GM19239 (cell line): ENCODE results near the gene SCNN1A.

Source experiments
- DNase-seq: peaks from one replicate; pipeline ENCODE4 v3.0.0; 2011; ENCODE audit warnings: low spot score; ENCODE audit not compliant: insufficient read length
- FAIRE-seq: peaks from 2 replicates; lab custom pipeline; 2011; peaks lifted over from hg19 to GRCh38; lab: Jason Lieb, UNC

Gene SCNN1A

DNA sequence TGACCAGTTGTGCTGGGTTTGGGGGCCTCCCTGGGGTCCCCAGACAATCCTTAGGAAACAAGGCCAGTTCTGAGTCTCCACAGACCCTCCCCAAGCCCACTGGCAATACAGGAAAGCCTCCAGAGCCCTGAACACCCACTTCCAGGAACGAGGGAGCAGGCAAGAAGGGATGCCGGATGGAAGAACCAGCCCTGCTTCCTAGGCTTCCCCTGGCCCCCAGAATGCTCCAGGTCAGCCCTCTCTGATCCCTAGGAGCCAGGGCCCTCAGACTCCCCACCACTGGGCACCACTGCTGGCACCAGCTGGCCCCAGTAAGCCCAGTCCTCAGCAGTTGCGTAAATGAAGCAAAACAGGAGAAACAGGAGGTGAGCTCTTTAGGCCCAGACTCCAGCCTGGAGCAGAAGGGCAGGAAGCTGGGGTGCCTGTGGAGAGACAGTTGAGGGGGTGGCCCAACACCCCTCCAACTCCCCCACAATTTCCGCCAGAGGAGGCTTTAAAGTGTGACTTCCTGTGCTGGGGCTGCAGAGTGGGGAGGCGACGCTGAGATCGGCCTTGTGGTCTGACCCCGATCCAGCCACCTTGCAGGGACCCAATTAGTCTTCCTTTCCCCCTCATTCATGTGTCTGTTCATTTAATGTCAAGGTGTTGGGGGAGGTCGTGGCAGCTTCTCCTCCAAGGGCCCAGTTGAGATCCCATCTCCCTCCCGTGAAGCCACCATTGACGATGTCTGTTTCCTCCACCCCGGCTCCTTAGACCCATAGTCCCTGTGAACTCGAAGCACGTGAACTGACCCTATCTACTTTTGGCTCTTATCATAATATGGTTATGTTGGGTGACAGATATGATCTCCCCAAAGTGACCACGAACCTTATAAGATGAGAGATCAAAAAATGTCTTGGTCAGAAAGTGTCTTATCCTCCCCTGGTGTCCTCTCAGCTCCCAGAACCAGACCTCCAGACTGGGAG, 38.2 kb downstream of the SCNN1A start:
- FAIRE-seq = peak; percentile 33
- DNase-seq = no peak

DNA sequence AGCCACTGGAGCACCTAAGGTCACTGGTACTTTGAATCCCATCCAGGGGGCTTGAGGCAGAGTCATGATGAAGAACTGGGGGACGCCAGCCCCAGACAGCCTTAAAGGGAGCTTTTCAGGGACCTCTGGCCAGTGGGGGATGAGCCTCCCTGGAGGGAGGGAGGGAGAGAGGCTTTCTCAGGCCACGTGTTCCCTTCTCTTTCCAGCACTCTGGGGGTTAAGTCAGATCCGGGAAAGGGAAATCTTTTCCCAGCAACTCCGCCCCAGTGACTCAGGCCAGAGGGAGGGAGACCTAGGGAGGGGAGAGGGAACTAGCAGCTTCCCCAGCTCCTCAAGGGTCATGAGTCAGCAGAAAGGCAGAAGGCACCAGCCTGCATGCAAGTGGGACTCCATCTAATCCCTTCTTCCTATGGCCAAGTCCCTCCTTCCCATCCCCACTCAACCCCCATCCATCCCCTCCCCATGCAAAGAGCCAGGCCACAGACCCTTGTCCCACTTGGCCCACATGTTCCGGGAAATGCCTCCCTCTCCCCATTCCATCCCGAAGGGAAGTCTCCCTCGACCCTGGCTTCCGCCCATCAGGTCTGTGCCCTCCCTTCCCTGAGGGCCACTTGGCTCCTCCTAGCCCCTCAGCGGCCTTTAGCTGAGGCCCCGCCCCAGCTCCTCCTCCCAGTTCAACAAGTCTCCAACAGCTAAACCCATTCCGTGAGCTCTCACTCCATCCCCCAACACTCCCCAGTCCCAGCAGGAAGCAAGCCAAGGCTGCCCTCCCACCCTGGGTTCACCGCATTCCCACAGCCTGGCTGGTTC, 39.1 kb downstream of the SCNN1A start:
- FAIRE-seq = peak; percentile 90
- DNase-seq = no peak

DNA sequence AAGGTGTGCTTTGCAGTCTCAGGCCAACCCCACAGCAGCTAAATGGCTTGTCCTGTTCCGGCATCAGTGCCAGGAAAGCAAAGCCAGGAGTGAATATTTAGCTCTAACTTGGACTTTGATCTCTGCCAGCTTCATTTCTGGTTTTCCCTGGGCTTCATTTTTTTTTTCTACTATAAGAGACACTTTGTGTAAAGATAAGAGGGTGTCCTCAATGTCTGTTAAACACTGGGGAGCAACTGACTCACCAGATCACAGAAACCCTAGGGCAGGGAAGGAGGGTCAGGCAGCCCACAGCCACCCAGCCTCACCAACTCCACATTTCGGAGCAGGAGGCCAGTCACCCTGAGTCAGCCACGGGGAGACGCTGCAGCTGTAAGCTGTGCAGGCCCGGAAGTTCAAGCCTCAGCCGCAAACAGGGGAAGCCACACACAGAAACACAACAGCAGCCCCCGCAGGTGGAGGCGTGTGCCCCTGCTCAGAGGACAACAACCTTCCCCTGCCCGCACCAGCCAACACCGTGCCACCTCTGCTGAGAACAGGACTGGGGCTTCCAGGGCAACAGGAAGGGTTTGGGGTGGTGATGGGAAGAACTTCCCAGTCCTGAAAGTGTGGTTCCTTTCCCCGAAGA, 39.8 kb downstream of the SCNN1A start:
- FAIRE-seq = peak; percentile 75
- DNase-seq = peak; percentile 88

DNA sequence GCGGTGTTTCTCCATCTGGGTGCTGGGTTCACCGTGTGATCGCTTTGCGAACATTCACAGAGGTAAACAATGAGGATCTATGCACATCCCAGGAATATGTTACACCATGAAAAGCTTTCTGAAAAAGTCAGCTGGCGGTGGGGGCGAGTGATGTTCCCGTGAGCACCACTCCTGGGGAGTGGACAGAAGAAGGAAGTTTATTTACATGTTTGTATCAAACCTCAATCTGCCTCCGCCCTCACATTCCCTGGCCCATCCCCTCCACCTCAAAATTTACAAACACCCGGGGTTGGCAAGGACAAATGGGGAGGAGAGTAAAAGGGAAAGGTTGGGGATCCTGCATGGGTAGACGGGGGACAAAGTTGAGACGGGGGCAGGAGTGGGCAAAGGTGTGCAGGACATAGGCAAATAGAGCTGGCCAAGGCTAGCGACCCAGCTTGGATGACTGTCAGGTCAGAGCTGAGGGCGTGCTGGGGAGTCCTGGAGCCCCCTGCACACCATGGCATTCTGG, 40.4 kb downstream of the SCNN1A start:
- DNase-seq (no peak), FAIRE-seq (no peak)

DNA sequence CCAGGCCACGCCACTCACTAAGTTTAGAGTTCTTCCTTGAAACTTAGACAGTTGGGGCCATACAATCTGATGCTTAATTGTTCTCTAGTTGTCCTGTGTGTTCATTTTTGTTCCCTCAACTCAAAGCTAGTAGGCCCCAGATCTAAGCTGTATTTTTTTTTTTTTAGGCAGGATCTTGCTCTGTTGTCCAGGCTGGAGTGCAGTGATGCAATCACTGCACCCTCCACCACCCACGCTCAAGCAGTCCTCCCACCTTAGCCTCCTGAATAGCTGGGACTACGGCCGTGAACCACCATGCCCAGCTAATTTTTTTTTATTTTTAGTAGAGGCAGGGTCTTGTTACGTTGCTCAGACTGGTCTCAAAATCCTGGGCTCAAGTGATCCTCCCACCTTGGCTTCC, 41.0 kb downstream of the SCNN1A start:
- DNase-seq (no peak), FAIRE-seq (no peak)

DNA sequence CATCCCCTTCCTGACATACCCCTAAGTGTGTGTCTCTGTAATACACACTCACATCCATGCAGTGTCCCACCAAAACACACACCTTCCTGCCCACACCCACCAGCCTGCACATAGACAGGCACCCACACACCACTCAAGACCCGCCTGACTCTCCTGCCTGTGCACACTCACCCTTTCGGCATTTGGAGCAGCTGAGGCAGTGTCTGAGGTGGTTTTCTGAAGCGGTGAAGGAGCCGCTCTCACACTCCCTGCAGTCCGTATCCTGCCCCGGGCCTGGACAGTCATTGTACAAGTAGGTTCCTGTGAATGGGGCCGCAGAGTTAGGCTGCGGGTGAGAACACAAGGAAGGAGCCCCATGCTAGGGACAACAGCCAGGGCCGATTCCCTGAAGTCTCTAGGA, 41.8 kb downstream of the SCNN1A start:
- DNase-seq (no peak), FAIRE-seq (no peak)

DNA sequence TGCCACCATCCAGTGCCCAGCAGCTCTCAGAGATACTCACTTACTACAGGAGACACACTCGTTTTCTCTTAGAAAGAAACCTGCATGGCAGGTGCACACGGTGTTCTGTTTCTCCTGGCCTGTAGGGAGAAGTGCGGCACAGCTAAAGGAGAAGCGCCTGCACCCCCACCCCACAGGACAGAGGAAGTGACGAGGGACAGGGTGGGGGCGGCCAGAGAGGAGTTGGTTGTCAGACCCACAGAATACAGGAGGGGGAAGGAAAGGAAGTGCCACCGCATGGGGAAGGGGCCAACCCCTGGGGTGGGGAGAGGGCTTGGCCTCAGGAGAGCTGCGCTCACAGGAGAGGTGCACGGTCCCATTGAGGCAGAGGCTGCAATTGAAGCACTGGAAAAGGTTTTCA, 42.3 kb downstream of the SCNN1A start:
- DNase-seq (no peak), FAIRE-seq (no peak)

DNA sequence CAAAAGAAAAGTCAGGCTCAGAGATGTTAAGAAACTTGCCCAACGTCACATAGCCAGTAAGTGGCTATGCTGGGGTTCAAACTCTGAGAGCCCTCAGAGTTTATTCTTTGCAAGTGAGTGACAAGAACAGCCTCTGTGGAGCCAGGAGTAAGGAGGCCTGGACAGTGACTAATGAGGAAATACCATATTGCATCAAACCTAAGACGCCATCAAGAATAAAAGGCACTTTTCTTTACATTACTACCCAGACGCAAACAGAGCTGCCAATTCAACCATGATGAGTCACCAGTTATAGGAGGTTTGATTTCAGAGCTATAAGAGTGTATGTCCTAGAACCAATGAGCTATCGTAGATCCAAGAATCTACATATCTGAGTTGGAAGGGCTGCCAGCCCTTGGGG, 42.9 kb downstream of the SCNN1A start:
- FAIRE-seq = no peak
- DNase-seq = no peak

DNA sequence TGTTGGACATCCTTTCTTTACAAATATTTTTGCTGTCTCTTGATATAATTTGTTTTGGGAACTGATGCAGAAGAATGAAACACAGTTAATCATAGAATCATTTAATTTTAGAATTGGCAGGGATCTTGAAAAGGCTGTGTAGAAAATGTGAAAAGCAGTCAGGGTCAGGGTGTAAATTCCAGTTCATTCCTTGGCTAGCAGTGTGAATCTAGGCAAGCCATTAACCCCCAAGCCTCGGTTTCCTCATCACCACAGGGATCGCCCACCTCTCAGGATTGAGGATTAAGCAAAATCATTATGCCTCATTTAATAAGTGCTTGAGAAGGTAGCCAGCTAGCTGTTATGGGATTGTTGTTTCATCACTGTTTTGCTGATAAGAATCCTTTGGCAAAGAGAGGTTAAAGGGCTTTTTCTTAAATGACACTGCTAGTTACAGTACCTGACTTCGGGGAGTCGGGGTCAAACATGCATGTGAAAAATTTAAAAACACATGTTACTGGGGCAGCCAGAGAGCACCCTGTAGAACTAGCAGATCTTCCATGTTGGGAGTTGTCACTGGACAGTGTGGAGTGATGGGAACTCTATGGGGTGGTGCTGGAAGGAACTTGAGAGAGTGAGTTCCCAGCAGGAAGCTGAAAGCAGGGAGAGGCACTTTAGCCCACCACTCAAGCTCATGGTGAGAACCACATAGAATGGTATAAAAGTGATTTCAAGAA, 44.2 kb downstream of the SCNN1A start:
- no peak for DNase-seq
- FAIRE-seq = no peak

DNA sequence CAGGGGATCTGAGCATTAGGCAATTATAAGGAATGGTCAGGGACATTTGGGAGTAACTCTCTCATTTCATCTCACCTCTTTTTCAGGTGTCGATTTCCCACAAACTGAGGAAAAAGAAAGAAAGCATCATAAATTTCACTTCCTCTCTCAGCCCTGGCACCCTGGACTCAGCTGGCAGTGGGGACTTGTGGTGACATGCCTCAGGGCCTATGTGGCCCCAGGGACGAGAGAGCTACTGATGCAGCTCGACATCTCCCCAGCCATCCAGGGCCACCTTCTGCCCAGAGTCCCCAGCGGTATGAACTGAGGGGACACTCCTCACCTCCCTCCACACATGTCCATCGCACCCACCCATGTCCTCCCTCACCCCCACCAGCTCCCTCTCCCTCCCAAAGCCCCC, 45.2 kb downstream of the SCNN1A start:
- FAIRE-seq (no peak), DNase-seq (peak; percentile 83)

DNA sequence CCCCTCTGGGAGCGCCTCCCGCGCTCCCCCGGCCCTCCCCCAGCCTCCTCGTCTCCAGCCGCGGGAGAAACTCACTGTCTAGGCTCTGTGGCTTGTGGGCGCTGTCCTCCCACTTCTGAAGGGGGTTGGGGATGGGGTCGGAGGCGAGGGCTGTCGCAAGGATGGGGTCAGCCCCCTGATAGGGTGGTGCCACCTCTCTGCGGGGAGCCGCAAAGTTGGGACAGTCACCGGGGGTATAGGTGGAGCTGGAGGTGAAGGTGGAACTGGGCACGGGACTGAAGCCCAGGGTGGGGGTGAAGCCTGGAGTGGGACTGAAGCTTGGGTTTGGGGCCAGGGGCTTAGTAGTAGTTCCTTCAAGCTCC, 45.7 kb downstream of the SCNN1A start:
- FAIRE-seq (no peak), DNase-seq (no peak)

DNA sequence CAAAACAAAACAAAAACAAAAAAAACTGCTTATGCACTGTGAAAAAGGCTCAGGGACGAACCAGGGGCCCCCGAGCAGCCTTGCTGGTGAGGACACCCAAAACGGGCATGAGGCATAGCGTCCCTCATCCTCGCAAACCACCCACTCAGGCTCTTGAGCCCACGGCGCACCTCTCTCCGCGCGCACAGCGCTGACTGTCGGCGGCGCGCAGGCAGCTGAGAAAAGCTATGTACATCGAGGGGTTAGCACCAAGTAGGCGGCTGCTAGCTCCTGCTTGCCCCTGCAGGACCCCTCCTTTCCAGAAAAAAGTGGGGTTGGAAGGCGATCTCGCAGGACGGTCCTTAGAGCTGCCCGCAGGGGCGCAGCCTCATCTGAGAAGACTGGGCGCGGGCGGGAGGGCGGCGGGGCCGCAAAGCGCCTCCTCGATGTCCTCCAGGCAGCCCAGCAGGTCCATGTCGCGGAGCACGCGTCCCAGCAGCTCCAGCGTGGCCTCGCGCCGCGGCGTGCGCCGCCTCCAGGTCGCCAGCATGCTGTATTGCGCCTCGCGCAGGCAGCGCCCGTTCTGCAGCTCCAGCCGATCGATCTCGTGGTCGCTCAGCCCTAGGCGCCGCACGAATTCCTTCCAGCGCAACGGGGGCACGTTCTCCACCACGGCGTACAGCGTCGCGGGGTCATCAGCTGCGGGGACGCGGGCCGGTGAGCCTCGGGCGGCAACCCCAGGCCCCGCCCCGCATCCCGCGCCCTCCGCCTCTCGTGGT, 46.2 kb downstream of the SCNN1A start:
- FAIRE-seq (no peak), DNase-seq (no peak)

DNA sequence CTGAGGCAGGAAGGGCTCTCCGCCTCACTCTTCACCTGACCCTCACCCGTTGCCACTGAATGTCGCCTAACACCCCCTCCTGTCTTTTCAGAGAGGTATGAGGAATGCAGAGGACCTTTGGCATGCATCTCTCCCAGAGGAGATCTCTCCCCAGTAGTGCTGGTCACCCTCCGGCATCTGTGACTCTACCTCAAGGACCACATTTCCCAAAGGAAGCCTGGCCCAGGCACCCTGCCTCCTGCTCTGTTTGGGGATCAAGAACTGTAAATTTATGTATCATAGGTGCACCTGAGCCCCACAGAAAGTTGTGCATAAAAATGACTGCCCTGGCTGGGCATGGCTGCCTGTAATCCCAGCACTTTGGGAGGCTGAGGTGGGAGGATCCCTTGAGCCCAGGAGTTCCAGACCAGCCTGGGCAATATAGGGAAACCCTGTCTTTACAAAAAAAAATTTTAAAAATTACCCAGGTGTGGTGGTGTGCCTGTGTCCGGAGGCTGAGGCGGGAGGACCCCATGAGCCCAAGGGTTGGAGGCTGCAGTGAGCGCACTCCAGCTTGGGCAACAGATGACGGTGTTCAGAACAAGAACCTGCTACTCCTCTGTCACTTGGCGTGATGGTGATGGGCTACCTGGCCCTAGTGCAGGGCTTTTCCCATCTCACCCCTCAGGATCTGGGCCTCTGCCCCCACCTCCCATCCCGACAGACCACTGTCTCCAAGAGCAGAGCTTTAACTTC, 47.2 kb downstream of the SCNN1A start:
- no peak for FAIRE-seq
- DNase-seq = no peak

DNA sequence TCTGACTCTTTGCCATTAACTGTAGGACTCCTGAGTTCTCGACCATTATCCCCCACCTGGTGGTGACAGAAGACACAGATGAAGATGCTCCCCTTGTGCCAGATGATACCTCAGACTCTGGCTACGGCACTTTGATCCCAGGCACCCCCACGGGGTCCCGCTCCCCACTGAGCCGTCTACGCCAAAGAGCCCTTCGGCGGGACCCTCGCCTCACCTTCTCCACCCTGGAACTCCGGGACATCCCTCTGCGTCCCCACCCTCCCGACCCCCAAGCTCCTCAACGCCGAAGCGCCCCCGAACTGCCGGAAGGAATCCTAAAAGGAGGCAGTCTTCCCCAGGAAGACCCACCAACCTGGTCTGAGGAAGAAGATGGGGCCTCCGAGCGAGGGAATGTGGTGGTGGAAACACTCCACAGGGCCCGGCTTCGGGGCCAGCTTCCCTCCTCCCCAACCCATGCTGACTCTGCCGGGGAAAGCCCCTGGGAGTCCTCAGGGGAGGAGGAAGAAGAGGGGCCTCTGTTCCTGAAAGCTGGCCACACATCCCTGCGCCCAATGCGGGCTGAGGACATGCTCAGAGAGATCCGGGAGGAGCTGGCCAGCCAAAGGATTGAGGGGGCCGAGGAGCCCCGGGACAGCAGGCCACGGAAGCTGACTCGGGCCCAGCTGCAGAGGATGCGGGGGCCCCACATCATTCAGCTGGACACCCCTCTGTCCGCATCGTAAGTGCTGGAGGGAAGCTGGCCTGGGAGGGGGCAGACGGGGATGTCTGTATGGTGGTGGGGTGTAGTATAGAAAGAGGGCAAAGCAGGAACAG, 47.9 kb downstream of the SCNN1A start:
- FAIRE-seq = no peak

DNA sequence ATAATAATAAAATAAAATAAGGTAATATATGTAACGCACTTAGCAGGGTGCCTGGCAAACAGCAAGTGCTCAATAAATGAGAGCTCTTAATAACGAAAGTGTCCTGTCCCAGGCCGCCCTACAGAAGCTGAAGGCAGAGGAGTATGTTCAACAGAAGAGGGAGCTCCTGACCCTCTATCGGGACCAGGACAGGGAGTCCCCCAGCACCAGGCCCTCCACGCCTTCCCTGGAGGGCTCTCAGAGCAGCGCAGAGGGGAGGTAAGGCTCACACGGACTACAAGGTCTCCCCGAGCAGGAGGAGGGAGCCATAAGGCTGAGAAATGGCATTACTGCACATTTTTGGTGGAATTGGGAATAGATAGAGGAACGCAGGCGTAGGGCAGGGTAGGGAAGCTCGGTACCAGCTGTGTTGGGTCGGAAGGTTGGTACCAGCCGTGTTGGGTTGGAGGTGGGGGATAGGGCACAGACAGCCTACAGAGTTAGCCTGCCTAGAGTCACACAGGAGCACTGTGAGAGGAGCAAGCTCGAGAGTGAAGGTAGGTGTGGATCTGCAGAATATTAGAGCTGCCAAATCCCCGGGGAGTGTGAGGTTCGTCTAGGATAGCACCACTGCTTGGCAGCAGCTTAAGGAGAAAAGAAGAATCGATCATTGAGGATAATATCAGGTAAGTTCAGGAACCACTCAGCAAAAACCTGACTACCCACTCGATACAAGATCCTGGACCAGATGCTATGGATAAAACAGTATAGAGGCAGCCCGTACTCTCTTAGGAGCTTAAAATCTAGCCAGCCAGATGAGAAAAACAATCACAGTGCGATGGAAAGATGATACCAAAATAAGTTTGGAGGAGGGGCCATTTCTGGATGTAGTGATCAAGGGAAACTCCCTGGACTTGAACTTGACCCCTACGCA, 48.8 kb downstream of the SCNN1A start:
- FAIRE-seq (no peak), DNase-seq (no peak)

More for the DNA sequence above, 47.9 kb downstream of the SCNN1A start:
- DNase-seq = no peak

DNA sequence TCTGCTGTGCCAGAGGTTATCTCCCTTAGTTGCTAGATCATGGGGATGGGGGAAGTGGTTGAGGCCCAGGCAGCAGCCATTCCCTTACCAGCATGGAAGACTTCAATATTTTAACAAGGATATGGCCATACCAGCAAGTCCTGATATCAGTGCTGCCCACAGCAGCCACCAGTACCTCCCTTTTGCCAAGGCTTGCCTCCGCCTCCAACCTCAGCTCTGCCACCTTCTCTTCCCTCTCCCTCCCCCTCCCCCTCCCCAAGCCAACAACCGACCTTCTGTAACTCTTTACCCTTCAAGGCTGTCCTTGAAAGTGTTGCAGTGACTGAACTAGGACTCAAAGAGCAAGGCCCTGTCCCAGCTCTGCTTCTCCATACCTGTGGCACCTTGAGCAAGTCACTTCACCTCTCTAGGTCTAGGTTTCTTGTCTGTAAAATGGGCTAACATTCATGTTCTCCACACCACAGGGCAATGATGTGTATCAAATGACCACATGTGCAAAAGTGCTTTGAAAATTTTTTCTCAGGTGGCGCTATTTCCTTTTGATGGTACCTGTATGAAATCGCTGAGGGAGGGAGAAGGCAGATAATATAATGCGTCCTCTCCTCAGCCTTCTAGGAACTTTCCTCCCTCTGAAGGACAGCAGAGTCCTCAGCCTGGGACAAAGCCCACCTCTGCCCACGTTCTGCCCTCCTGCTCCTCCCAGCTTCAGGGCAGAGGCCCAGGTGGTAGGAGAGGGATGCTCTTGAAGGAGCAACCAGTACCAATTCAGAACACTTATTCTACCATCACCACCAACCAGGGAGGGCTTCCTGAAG, 50.2 kb downstream of the SCNN1A start:
- DNase-seq = no peak
- no peak for FAIRE-seq
